ENCODE data around the gene ETV5. TPM values are rescaled to one million over a fixed set of nuclear protein-coding genes. Genes with fewer than 3 reads are reported as not detected.

ETV5 gene
- total RNA-seq, 3 donors from 2014 or later: 9.1 to 19.0 (median 16.1) TPM

DNA sequence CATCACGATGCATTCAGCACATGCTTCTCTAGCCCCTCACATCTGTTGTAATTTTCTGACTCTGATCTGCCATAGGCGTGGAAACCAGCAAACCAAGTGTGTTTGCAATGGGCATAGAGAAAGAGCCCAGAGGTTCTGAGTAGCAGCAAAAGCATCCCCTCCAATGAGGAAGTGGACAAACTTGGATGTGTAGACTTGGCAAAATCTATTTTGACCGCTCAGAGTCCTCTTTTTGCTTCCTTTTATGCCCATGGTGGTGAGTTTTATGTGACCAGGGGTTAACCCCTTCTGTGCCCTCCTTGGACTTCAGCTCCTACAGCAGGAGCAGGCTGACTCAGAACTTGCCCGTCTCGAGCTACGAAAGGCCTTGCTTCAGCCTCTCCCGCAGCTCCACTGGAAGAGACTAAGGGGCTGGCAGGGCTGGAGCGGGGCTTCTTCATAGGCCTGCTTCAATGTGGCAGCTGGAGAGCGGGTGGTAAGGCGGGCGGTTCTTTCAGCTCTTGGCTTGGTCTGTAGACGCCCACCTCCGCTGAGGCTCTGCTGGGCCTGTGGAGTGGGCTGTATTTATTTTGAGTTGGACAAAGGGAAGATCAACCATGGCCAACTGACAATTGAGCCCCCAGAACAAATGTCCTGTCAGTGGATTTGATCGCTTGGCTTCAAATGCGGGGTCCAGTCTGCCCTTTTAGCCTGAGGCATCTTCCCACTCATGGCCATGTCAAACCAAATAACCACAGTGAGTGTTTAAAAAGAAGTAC is 6.5 kb upstream of the ETV5 start:
- no peak overlapping the region for H3K4me3 ChIP-seq
- H3K27ac ChIP-seq: no peak overlapping the region
- H3K4me1 ChIP-seq: peaks cover 0 to 3% of the 10 kb centered on the region in 2 donors
- TF ChIP-seq, protein P1, sequence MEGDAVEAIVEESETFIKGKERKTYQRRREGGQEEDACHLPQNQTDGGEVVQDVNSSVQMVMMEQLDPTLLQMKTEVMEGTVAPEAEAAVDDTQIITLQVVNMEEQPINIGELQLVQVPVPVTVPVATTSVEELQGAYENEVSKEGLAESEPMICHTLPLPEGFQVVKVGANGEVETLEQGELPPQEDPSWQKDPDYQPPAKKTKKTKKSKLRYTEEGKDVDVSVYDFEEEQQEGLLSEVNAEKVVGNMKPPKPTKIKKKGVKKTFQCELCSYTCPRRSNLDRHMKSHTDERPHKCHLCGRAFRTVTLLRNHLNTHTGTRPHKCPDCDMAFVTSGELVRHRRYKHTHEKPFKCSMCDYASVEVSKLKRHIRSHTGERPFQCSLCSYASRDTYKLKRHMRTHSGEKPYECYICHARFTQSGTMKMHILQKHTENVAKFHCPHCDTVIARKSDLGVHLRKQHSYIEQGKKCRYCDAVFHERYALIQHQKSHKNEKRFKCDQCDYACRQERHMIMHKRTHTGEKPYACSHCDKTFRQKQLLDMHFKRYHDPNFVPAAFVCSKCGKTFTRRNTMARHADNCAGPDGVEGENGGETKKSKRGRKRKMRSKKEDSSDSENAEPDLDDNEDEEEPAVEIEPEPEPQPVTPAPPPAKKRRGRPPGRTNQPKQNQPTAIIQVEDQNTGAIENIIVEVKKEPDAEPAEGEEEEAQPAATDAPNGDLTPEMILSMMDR (IDR thresholded peaks at IDR 0.05): no peak
- TF ChIP-seq POLR2AphosphoS5 (IDR thresholded peaks at IDR 0.05) (no peak), POLR2A (IDR thresholded peaks at IDR 0.05) (no peak)
- intact Hi-C loops (cut with DNase I; ENCODE audit: low total_unique reads): no loop called here
- no peaks in the 10 kb centered on the region for H3K9me3 ChIP-seq
- H3K27me3 ChIP-seq: peaks cover 0 to 11% of the 10 kb centered on the region in 2 donors
- DNase-seq (ENCODE audit: low spot score in 2 of 2): no peak
- H3K36me3 ChIP-seq: no peaks in the 10 kb centered on the region

DNA sequence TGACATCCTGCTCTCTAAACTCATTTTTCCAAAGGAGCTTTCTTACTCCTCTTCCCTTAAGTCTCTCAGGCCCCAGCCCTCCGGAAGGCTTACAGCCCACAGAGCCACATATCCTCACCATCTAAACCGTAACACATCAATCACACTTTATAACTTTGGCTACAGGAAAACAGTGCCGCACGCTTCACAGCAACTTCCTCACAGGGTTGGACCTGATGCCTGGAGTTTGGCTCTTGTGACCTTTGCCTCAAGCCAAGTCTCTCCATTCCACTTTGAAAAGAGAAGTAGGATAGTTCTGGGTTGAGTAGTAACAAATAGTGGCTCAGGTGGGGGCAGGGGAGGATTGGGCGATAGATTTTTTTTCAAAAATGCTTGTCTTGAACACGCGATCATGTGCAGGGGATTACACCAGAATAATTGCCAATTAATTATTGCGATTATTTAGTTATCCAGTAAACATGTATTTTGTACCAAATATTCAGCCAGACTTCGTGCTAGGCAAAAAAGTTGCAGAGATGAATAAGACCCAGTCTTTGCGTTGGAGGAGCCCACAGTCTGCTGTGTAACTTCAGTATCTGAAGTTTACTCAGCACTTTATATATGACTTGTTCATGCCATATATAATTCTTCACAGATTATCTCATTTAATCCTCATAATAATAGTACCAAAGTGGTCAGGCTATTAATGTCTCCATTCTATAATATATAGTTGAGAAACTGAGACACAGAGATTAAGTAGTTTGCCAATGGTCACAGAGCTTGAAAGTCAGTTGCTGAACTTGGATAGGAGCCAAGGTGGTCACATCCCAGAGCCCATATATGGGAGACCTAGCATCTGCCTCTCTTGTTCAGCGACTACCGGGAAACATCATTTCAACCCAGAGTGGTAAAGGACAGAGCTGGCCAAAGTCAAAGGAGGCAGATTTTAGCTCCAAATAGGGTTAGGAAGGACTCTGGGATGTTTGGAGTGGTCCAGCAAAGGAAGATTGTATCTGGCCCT is 2.4 kb upstream of the ETV5 start:
- peaks cover 0 to 8% of the 10 kb centered on the region in 2 donors for H3K4me1 ChIP-seq
- H3K27ac ChIP-seq: no peak overlapping the region
- no peak overlapping the region for H3K4me3 ChIP-seq
- TF ChIP-seq POLR2A (IDR thresholded peaks at IDR 0.05) (no peak), POLR2AphosphoS5 (IDR thresholded peaks at IDR 0.05) (no peak)
- TF ChIP-seq, protein P1 (IDR thresholded peaks at IDR 0.05): no peak
- intact Hi-C loops (cut with DNase I; ENCODE audit: low total_unique reads): loop anchor here (5.0 kb wide), 1 partner anchor 1856 kb away; no protein-coding TSS in a partner anchor
- no peaks in the 10 kb centered on the region for H3K36me3 ChIP-seq
- DNase-seq (ENCODE audit: low spot score in 2 of 2): no peak
- peaks cover 0 to 11% of the 10 kb centered on the region in 2 donors for H3K27me3 ChIP-seq
- no peaks in the 10 kb centered on the region for H3K9me3 ChIP-seq

- peaks cover 0 to 11% of the 10 kb centered on the region in 2 donors for H3K27me3 ChIP-seq
- DNase-seq (ENCODE audit: low spot score in 2 of 2): no peak
- H3K4me3 ChIP-seq: peak overlapping the region; percentile 54 to 80 (median 68)
- H3K36me3 ChIP-seq: no peaks in the 10 kb centered on the region
- intact Hi-C loops (cut with DNase I; ENCODE audit: low total_unique reads): loop anchor here (5.0 kb wide), 1 partner anchor 1857 kb away; no protein-coding TSS in a partner anchor
- H3K9me3 ChIP-seq: no peaks in the 10 kb centered on the region
- TF ChIP-seq POLR2A (IDR thresholded peaks at IDR 0.05) (no peak), POLR2AphosphoS5 (IDR thresholded peaks at IDR 0.05) (no peak)
- TF ChIP-seq, protein P1 (IDR thresholded peaks at IDR 0.05): no peak
- peaks cover 0 to 8% of the 10 kb centered on the region in 2 donors for H3K4me1 ChIP-seq
- peak overlapping the region; percentile 72 to 85 for H3K27ac ChIP-seq
These were observed 1.3 kb upstream of the ETV5 start for GRCh38 chr3:186109897-186110803.

- Histone ChIP-seq H3K4me3 (peak overlapping the region; percentile 68 to 82 (median 80)), H3K9me3 (no peaks in the 10 kb centered on the region), H3K4me1 (peaks cover 0 to 8% of the 10 kb centered on the region in 2 donors), H3K36me3 (no peaks in the 10 kb centered on the region), H3K27me3 (peaks cover 0 to 11% of the 10 kb centered on the region in 2 donors), H3K27ac (peak overlapping the region; percentile 75 to 85)
- intact Hi-C loops (cut with DNase I; ENCODE audit: low total_unique reads): no loop called here
- DNase-seq (ENCODE audit: low spot score in 2 of 2): no peak
- TF ChIP-seq POLR2A (IDR thresholded peaks at IDR 0.05) (no peak), POLR2AphosphoS5 (IDR thresholded peaks at IDR 0.05) (no peak)
- TF ChIP-seq, protein P1 (IDR thresholded peaks at IDR 0.05): no peak
These were observed 566 bp downstream of the ETV5 start for GRCh38 chr3:186108106-186108940.
